ENCODE data around the gene USP19. TPM values are rescaled to one million over a fixed set of nuclear protein-coding genes. Genes with fewer than 3 reads are reported as not detected.

Gene USP19
- total RNA-seq, 4 donors from 2014 or later: 53.4 to 114 (median 76.4) TPM

DNA sequence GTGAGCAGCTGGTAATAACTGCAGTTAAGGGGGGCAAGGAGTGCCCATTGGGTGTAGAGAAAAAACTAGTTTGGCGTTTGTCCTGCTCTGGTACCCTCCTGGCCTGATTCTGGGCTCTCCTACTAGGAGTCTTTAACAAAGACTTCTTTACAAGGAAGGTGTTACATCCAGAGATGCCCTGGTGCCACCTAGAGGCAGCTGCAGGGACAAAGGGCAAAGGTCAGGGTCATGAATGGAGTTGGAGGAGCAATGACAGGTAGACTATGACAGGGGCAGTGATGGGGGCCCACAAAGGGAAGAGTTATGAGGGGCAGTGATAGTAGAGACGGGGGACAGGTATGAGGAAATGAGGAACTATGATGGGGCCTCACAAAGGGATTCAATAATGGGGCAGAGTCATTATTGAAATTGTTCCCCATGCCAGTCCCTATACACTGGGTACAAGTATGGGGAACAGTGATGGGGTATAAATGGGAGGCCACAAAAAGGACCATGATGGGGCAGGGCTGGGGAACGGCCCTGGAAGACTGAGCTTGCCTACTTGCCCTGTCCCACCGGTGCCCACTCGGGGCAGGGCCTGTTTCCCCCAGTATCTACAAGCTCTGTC is 37.6 kb upstream of the USP19 start:
- peaks cover 0 to 22% of the 10 kb centered on the region in 2 donors for H3K36me3 ChIP-seq
- no peak overlapping the region for H3K4me3 ChIP-seq
- TF ChIP-seq, protein P1, sequence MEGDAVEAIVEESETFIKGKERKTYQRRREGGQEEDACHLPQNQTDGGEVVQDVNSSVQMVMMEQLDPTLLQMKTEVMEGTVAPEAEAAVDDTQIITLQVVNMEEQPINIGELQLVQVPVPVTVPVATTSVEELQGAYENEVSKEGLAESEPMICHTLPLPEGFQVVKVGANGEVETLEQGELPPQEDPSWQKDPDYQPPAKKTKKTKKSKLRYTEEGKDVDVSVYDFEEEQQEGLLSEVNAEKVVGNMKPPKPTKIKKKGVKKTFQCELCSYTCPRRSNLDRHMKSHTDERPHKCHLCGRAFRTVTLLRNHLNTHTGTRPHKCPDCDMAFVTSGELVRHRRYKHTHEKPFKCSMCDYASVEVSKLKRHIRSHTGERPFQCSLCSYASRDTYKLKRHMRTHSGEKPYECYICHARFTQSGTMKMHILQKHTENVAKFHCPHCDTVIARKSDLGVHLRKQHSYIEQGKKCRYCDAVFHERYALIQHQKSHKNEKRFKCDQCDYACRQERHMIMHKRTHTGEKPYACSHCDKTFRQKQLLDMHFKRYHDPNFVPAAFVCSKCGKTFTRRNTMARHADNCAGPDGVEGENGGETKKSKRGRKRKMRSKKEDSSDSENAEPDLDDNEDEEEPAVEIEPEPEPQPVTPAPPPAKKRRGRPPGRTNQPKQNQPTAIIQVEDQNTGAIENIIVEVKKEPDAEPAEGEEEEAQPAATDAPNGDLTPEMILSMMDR (IDR thresholded peaks at IDR 0.05): peak in 1 of 4 experiments; percentile 30
- TF ChIP-seq POLR2A (IDR thresholded peaks at IDR 0.05) (no peak), POLR2AphosphoS5 (IDR thresholded peaks at IDR 0.05) (no peak), EP300 (IDR thresholded peaks at IDR 0.05) (no peak)
- H3K27me3 ChIP-seq: no peaks in the 10 kb centered on the region
- no peaks in the 10 kb centered on the region for H3K4me1 ChIP-seq
- no peak overlapping the region for H3K27ac ChIP-seq
- peak; percentile 25 for ATAC-seq
- WGBS, 2 donors (ENCODE audit: low coverage in 1 of 2): 32 to 74% methylated on average over 3 to 5 of the region's 5 CpGs
- no peaks in the 10 kb centered on the region for H3K9me3 ChIP-seq

DNA sequence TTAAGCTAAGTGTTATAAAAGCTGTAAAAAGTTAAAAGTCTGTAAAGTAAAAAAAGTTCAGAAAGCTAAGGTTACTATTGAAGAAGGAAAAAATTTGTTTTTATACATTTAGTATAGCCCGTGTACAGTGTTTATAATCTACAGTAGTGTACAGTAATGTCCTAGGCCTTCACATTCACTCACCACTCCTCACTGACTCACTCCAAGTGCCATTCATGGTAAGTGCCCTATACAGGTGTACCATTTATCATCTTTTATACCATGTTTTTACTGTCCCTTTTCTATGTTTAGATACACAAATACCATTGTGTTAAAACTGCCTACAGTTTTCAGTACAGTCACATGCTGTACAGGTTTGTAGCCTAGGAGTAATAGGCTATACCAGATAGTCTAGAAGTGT is 36.7 kb upstream of the USP19 start:
- Histone ChIP-seq H3K27me3 (no peaks in the 10 kb centered on the region), H3K27ac (no peak overlapping the region), H3K4me1 (no peaks in the 10 kb centered on the region), H3K9me3 (no peaks in the 10 kb centered on the region), H3K36me3 (peaks cover 0 to 13% of the 10 kb centered on the region in 2 donors), H3K4me3 (no peak overlapping the region)
- WGBS, 2 donors (ENCODE audit: low coverage in 1 of 2): 42 to 73% methylated on average over 1 of the region's 1 CpG
- no peak for TF ChIP-seq POLR2A (IDR thresholded peaks at IDR 0.05)
- TF ChIP-seq POLR2AphosphoS5 (IDR thresholded peaks at IDR 0.05): no peak
- TF ChIP-seq, protein P1 (IDR thresholded peaks at IDR 0.05): no peak
- no peak for TF ChIP-seq EP300 (IDR thresholded peaks at IDR 0.05)
- no peak for ATAC-seq

DNA sequence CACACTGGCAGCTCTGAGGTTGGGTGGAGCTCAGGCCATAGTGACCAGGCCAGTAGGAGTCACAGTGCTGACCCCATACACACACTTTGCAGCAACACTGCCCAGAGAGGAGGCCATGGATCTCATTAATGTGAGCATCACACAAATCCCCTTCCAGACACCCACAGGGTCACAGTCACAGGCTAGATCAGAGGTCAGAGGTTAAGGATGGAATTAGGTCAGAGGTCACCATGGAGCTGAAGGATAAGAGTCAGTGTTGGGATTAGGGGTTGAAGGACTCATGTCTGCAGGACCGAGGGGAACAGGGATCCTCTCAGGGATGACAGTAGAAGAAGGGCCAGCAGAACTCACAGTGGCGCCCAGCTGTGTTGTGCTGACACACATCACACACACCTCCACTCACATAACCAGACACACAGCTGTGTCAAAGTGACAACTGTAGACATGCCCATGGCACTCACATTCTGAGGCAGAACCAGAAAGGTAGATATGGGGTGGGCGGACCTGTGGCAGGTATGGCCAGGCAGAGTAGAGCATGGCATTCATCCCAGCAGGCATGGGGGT is 32.8 kb upstream of the USP19 start:
- TF ChIP-seq POLR2AphosphoS5 (IDR thresholded peaks at IDR 0.05): no peak
- no peak for TF ChIP-seq EP300 (IDR thresholded peaks at IDR 0.05)
- no peak for TF ChIP-seq POLR2A (IDR thresholded peaks at IDR 0.05)
- TF ChIP-seq, protein P1 (IDR thresholded peaks at IDR 0.05): no peak
- no peaks in the 10 kb centered on the region for H3K36me3 ChIP-seq
- no peaks in the 10 kb centered on the region for H3K4me1 ChIP-seq
- no peaks in the 10 kb centered on the region for H3K27me3 ChIP-seq
- H3K4me3 ChIP-seq: no peak overlapping the region
- 60 to 75% methylated on average over 1 to 2 of the region's 3 CpGs for WGBS, 2 donors (ENCODE audit: low coverage in 1 of 2)
- no peaks in the 10 kb centered on the region for H3K9me3 ChIP-seq
- no peak for ATAC-seq
- no peak overlapping the region for H3K27ac ChIP-seq

DNA sequence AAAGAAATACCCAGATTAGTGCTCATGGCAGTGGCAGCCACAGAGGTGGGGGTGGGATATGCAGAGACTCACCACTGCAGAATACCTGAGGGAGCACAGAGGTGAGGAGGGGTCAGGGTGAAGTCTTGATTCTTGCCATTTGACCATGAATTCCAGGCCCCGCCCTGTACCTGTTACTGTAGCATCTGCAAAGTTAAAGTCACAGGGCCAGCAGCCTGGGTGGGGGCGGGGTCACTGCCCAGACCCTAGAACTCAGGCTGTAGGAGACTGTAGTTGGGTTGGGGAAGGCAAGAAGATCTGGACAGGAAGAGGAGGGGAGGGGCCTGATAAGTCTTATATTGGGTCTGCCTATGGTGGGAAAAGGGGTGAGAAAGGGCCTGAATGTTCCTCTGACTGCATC is 31.0 kb upstream of the USP19 start:
- no peaks in the 10 kb centered on the region for H3K9me3 ChIP-seq
- WGBS, 2 donors (ENCODE audit: low coverage in 1 of 2): 100% methylated on average over 1 of the region's 2 CpGs; no CpG with 5 or more reads in 1 of the 2 donors
- H3K27ac ChIP-seq: no peak overlapping the region
- no peak for ATAC-seq
- no peak overlapping the region for H3K4me3 ChIP-seq
- no peaks in the 10 kb centered on the region for H3K36me3 ChIP-seq
- H3K27me3 ChIP-seq: no peaks in the 10 kb centered on the region
- no peaks in the 10 kb centered on the region for H3K4me1 ChIP-seq
- TF ChIP-seq POLR2A (IDR thresholded peaks at IDR 0.05): no peak
- no peak for TF ChIP-seq EP300 (IDR thresholded peaks at IDR 0.05)
- TF ChIP-seq POLR2AphosphoS5 (IDR thresholded peaks at IDR 0.05): no peak
- TF ChIP-seq, protein P1 (IDR thresholded peaks at IDR 0.05): no peak

DNA sequence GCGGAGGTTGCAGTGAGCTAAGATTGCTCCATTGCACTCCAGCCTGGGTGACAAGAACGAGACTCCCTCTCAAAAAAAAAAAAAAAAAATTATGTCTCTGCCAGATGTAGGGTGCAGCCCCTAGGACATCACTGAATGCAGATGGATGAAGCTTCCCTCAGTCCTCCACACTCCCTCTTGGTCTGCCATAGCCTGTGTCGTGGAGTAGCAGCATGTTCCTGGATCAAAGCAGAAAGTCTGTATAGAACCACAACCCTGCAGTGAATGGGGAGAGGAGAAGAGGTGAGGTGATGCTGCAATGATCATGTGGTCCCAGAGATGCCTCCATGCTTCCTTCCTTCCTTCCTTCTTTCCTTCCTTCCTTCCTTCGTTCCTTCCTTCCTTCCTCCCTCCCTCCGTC is 27.5 kb upstream of the USP19 start:
- 57 to 69% methylated on average over 4 to 5 of the region's 5 CpGs for WGBS, 2 donors (ENCODE audit: low coverage in 1 of 2)
- Histone ChIP-seq H3K4me1 (no peaks in the 10 kb centered on the region), H3K4me3 (no peak overlapping the region), H3K27me3 (no peaks in the 10 kb centered on the region), H3K9me3 (no peaks in the 10 kb centered on the region), H3K36me3 (no peaks in the 10 kb centered on the region), H3K27ac (no peak overlapping the region)
- TF ChIP-seq, protein P1 (IDR thresholded peaks at IDR 0.05): no peak
- TF ChIP-seq POLR2A (IDR thresholded peaks at IDR 0.05) (no peak), POLR2AphosphoS5 (IDR thresholded peaks at IDR 0.05) (no peak), EP300 (IDR thresholded peaks at IDR 0.05) (no peak)
- no peak for ATAC-seq

All from gastroesophageal sphincter (tissue), 4 donors.